A204.1 (cell line): ENCODE measurements around the gene OSBPL2.

Source experiments
- FAIRE-seq: peaks from 2 replicates; lab custom pipeline; 2012; peaks lifted over from hg19 to GRCh38; lab: Jason Lieb, UNC

Gene OSBPL2

DNA sequence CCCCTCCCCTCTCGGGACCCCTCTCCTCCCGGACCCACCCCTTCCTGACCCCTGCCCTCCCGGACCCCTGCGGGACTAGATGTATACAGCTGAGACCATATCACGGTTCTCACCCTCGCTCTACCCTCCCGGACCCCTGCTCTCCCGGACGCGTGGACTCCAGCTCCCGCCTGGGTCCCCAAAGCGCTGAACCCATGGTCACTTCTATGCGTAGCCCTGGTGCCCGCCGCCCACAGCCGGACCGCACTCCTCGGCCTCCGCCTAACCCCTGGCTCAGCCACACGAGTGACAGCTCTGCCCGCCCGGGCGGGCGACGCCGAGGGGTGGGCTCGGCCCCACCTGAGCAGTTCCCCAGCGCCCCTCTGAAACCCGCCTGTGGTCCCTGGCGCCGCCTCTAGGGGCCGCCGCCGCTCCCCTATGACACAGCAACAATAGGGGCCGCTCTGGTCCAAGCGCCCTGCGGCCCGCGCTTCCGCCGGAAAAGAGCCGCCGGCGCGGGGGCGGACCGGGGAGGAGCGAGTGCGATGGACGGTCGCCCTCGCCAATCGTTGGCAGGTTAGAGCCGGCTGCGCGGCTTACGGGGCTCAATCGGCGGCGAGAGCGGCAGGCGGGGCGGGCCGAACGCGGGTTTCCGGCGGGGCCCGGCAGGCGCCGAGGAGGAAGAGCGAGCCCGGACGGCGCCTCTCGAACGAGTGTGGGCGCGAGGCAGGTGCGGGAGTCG, 64.2 kb downstream of the OSBPL2 start, which contains the start of gene ADRM1:
ADRM1 (plus strand) TSS at position 657 of the 721 bp plus-strand sequence. CDS start 572 bp downstream, outside the sequence.
- FAIRE-seq, result no peak

DNA sequence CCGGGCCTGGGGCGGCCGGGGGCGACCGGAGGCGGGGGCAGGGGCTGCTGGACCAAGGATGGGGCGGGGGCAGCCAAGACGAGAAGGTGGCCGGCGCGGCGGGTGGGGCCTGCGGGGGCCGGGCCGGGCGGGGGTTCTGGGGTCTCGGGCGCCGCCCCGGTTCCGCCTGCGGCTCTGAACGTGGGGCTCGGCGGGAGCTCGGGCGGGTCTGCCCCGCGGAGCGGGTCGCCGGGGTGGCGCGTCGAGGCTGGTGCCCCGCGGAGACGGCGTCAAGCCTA, 64.7 kb downstream of the OSBPL2 start:
- FAIRE-seq, result no peak

DNA sequence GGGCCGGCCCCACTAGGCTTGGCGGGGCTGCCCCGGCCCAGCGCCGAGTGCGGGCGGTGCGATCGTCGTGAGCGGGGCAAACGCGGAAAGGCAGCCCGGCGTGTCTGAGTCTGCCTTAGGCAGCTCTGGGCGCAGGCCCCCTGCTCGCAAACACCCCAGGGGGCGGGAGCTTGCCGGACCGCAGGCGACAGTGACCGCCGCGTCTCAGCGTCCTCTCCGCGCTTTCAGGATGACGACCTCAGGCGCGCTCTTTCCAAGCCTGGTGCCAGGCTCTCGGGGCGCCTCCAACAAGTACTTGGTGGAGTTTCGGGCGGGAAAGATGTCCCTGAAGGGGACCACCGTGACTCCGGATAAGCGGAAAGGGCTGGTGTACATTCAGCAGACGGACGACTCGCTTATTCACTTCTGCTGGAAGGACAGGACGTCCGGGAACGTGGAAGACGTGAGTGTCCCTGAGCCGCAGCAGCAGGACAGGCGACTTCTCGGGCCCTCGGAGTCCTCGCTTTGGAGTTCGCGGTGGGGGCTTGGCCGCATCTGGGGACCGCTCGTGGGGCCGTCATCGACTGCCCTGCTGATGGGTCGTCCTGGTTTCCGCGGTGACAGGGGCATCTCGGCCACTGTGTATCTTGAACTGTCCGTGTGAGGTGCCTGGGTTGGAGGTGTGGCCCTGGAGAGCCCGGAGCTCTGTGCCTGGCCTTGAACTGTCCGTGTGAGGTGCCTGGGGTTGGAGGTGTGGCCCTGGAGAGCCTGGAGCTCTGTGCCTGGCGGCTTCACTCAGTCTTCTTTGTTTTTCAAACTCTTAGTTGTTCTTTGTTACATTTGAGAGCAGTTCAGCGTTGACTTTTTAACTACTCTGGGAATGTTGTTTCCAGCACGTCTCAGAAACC, 65.3 kb downstream of the OSBPL2 start:
- FAIRE-seq, result no peak

DNA sequence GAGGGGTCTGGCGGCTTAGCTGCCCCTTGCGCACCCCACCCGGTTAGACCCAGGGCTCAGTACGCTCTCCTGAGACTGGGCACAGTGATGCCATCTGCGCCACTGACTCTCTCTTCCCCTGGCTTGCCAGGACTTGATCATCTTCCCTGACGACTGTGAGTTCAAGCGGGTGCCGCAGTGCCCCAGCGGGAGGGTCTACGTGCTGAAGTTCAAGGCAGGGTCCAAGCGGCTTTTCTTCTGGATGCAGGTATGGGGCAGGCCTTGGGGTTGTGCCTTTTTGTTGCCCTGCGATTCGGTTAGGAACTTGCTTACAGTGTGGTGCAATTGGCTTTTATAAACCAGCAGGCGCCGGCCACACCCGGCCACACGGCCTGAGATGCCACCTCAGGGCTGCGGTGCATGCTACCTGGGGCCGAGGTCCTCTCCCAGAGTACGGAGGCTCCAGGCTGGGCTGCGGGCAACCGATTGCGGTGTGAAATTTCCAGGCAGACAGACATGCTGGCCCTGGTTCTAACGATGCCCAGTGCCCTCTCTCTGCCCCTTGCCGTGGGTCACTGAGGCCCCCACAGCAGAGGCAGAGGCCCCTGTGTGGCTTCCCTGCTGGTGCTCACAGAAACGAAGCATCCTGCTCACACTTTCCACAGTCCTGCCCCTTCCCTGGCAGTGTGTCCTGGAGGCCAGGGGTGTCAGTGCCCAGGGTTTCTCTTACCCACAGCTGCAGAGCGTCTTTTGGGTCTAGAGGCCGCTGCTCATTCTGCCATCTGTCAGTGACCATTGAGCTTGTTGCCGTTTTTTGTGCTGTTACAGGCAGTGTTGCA, 66.2 kb downstream of the OSBPL2 start:
- no peak for FAIRE-seq

DNA sequence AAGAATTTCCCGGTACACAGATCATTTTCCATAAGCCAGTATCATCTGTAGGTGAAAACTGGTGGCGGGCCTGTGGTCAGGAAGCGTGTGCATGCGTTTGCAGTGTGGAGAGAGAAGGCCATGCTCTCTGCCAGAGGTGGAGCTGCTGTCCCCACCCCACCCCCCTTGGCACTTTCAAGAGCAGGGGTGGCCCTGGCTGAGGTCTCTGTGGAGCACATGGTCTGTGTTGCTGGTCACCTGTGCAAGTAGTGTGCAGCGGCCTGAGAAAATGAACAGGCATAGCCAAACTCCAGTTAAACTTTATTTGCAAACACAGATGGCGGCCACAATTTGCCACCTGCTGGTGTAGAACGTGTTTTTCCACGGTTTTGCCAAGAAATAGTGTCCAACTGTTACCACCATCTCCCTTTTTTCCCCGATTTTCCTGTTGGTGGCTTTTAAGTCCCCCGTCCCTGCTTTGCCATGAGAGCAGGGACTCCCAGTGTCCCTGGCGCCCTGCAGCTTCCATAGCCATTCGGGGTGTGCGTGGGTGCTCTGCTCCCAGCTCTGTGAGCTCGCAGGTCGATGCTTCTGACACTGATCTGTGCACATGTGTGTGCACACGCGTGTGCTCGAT, 66.9 kb downstream of the OSBPL2 start:
- FAIRE-seq, result no peak

DNA sequence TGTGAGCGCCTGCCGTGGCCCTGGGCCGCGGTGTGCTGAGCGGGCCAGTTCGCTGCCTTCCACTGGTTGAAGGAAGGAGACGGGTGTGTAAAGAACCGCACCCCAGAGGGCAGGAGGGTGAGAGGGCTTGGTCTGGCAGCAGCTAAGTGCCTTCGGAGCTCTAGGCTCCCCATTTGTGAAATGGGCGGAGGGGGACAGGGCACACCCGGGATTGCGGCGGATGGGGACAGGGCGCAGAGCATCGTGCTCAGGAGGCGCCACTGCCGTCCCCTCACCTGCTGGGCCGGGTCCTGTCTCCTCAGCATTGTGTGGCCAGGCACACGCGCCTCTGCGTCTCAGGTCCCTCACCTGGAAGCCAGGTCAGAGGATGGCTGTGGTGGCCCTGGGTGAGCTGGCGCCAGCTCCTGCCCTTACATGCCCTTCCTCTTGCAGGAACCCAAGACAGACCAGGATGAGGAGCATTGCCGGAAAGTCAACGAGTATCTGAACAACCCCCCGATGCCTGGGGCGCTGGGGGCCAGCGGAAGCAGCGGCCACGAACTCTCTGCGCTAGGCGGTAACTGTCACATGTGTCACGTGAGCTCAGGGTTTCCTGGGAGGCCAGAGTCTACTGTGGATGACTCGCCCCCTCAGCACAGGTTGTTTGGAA, 67.6 kb downstream of the OSBPL2 start:
- no peak for FAIRE-seq

DNA sequence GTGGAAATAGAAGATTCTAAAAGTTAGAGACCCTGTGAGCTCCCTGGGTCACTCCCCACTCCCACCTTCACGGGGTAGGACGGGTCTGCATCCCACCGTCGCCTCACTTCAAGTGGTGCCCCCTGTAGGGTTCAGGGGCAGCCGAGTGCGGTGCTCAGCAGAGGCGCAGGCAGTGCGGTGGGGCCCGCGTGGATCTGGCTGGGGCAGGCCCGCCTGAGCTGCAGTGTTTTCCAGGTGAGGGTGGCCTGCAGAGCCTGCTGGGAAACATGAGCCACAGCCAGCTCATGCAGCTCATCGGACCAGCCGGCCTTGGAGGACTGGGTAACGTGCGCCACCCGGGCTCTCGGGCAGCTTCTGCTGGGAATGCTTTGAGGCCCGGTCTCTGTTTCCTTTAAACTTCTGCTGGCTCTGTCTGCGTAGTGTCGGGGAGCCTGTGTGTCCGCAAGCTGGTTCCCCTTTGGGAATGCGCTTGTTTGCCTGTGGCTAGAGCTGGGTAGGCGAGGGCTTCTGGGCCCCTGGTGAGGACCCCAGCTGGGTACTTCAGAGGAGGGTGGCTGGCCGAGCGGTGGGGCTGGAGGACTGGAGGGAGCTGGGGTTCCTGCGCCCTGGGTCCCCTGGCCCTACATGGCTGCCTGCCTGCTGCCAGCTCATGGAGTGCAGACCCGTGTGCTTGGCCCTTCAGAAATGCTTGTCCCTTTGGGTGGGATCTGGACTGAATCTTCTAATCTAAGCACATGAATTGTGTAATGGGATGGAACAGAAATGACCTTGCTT, 68.3 kb downstream of the OSBPL2 start:
- no peak for FAIRE-seq

DNA sequence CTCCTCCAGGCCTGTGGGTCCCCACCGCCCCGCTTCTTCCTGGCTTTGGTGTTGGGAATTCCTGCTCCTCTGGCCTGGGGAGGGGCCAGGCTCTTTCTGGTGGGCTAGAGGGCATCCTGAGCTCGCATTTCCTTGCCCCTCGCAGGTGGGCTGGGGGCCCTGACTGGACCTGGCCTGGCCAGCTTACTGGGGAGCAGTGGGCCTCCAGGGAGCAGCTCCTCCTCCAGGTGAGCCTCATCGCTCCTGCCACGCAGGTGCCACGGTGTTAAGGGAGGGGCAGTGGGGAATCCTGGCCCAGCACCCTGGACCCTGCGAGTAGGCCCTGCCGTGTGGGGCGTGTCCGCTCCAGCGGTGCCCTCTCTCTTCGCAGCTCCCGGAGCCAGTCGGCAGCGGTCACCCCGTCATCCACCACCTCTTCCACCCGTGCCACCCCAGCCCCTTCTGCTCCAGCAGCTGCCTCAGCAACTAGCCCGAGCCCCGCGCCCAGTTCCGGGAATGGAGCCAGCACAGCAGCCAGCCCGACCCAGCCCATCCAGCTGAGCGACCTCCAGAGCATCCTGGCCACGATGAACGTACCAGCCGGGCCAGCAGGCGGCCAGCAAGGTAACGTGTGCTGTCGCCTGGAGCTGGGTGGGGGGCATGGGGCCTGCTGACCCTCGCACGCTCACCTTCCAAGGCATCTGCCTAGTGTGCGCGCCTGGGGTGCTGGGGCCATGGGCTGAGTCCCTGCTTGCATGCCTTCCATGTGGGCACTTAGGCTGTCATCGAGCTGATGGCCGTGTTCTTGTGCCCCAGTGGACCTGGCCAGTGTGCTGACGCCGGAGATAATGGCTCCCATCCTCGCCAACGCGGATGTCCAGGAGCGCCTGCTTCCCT, 69.1 kb downstream of the OSBPL2 start:
- no peak for FAIRE-seq

DNA sequence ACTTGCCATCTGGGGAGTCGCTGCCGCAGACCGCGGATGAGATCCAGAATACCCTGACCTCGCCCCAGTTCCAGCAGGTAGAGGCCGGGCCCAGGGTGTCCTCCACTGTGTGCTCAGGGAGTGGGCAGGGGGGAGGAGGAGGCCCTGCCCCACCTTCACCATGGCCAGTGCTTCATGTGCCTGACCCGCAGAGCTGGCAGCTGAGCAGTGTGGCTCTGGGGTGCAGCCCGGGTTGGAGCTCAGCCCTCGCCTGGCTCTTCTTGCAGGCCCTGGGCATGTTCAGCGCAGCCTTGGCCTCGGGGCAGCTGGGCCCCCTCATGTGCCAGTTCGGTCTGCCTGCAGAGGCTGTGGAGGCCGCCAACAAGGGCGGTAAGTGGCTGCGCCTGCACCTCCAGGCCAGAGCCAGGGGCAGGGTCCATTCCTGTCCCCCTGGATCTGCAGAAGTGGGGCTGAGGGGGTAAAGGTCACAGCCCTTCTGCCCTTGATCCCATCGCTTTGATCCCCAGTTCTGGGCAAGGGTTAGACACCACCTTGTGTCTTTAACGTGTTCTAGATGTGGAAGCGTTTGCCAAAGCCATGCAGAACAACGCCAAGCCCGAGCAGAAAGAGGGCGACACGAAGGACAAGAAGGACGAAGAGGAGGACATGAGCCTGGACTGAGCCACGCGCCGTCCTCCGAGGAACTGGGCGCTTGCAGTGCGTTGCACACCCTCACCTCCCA, 69.9 kb downstream of the OSBPL2 start:
- FAIRE-seq, result no peak

DNA sequence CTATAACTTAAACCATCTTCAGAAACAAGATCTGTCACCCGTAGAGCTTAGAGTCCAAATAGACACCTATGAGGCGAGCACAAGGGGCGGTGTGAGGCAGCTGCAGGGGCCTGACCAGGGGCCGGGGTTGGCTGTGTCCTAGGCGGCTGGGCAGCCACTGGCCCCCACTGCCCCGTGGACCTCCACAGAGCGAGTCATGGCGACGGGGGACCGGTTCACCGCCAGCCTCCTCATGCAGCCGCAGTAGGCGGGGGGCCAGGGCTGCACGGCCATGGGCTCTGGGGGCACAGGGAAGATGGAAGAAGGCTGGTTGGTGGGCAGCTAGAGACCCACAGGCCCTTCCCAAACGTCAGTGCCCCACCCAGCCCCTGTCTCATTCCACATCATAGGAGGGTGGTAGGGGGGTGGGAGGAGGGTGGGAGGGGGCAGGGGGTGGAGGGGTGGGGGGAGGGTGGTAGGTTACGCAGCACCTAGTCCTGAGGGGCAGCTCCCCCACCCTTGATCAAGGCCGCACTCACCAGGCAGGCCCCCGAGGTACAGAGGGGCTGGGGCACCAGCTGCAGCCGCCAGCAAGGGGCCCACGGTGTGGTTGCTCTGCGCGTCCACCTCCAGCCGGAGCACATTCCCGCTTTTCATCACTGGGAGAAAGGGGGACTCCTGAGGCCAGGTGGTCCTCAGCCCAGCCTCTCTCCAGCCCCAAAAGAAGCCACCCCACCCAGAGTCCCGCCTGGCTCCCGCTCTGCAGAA, 71.0 kb downstream of the OSBPL2 start:
- FAIRE-seq, result no peak

DNA sequence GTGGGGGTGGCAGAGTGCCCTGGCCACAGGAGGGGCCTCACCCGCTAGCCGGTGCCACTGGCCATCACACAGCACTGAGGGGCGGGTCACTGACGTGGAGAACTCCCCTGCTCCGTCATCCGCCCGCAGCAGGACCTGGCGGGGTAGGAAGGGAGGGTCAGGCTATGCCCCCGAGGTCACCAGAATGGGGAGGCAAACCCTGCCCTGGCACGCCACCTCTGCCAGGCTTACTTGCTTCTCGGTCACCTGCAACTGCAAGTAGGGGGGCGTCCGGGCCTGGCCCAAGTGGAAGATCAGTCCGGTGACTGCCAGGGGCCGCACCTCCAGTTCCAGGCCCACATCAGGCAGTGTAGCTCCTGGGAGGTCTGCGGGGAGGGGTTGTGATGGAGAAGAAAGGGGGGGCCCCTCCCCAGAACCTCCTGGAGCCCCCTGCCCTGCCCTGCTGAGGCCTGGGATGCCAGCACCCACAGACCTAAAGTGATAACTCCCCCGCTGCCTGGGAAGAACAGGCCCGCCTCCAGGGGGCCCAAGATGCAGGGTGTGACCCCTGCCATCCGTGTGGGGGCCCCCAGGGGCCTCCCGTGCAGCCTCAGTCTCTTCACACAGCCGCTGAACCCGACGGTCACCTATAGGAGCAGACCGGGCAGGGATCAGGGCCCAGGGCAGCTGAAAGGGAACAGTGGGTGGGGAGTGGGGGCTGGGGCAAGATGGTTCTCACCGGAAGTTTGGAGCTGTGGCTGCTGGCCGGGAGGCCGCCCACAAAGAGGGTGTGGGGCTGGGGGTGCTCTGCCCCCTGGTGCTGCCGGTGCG, 71.8 kb downstream of the OSBPL2 start:
- no peak for FAIRE-seq

DNA sequence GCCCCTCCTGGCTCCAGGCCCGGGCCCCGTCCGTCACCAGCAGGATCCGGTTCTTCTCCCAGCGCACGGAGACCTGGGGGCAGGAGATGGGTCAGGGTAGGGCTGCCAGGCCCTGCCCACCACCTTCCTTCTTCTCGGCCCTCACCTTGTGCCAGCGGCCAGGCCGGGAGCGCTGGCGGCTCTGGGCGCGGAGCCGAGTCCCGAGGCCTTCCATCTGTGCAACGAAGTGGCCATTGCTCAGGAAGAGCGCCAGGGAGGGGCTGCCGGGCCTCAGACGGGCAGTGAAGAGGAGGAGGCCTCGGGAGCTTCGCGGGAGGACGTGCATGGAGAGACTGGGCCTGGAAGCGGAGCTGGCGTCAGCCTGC, 72.4 kb downstream of the OSBPL2 start:
- no peak for FAIRE-seq

DNA sequence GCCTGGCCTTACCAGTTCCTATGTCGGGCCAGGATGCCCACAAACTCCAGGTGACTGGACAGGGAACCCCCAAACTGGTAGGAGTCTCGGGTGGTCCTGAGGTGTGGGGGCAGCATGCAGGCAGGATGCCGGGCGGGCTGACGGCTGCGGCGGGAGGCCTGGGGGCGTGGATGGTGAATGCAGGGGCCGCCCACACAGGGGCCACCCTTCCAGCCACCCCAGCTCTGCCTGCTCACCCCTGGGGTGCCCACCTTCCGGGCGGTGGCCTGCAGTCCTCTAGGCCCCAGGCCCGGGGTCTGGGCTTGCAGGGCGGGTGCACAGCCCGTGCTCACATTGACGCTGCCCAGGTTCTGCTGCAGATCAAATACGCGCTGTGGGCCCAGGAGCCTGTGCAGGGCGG, 72.8 kb downstream of the OSBPL2 start:
- no peak for FAIRE-seq

DNA sequence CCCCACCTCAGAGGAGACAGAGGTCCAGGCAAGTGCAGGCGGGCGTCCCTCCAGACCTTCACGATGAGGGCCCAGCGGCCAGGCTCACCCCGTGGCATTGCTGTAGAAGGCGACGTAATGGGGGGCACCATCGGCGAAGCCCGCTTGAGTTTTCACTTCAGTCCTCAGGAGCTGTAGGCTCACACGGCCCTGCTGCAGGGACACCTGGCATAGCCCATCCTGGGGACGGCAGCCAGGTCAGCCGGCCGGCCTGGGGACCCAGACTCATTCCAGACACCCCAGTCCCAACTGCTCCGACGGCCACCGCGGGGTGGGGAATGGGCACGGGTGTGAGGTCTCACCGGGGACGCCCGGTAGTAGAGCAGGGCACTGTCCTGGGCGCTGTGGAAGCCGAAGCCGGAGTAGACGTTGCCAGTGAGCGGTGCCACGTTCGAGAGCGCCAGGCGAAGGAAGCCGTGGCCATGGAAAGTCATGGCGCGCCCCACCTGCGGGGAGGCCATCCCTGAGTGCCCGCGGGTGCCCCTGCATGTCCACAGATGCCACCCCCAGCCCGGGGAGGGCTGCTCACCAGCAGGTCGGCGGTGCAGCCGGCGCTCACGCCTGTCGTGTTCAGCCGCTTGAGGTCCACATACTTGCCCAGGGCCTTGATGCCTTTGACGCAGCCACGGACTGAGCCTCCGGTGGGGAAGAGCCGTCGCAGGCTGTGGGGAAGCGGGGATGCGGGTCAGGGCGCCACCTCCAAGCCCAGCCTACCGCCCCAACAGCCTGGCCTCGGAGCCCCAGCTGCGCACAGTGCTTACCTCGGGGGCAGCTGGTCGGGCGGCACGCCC, 73.7 kb downstream of the OSBPL2 start:
- no peak for FAIRE-seq

DNA sequence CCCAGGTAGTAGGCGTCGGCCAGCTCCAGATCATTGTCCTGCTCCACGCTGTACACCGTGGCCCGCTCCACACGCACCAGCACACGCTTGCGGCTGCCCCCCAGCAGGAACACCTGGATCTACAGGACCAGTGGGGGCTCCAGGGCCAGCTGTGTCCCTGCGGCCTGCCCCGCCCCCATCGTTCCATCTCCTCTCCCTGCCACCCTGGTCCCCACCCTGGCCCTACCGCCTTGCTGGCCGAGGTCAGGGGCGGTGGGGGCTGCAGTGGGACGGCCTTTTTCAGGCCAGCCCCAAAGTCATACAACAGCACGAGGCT, 74.3 kb downstream of the OSBPL2 start:
- no peak for FAIRE-seq

DNA sequence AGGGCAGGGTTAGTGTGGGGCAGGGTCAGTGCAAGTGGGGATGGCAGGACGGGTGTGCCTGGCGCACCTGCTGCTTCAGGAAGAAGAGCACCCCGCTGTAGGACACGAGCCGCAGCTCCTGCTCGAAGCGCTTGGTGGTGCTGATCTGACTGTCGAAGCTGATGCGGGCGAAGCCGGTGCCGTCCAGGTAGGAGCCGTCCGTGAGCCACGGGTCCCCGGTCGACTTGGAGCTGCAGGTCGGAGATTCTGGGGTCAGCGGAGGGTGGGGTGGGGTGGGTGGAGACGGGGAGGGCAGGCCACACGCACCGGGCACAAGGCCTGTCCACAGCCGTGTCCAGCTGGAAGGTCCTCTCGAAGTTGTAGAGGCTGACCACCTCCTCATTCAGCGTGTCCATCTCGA, 74.7 kb downstream of the OSBPL2 start:
- no peak for FAIRE-seq
